Activated naive CD4-positive, alpha-beta T cell treated with anti-CD3 and anti-CD28 coated beads, Interleukin-2, amount 50 U/mL, for 16 hours (primary cell): Measurements from ENCODE around the gene ZDHHC8.

Source experiments
- DNase-seq: peaks from one replicate; pipeline ENCODE4 v3.0.0-alpha.2; 2020

The ZDHHC8 gene

GRCh38 chr22:20099099-20099711, 32.4 kb upstream of the ZDHHC8 start:
- DNase-seq = no peak

GRCh38 chr22:20101638-20102037, 30.0 kb upstream of the ZDHHC8 start:
- no peak for DNase-seq

GRCh38 chr22:20102203-20102780, 29.3 kb upstream of the ZDHHC8 start:
- DNase-seq = no peak

- no peak for DNase-seq
Observed at GRCh38 chr22:20105456-20106204, 26.0 kb upstream of the ZDHHC8 start.

- no peak for DNase-seq
Observed at GRCh38 chr22:20106205-20106848, 25.3 kb upstream of the ZDHHC8 start.

GRCh38 chr22:20106849-20107237, 24.8 kb upstream of the ZDHHC8 start:
- no peak for DNase-seq

GRCh38 chr22:20107471-20107901, 24.1 kb upstream of the ZDHHC8 start:
- no peak for DNase-seq

GRCh38 chr22:20107951-20108756, 23.4 kb upstream of the ZDHHC8 start:
- DNase-seq = no peak

GRCh38 chr22:20108757-20109230, 22.8 kb upstream of the ZDHHC8 start:
- DNase-seq = no peak

GRCh38 chr22:20109411-20110358, 21.9 kb upstream of the ZDHHC8 start:
- DNase-seq = no peak

- DNase-seq = no peak
Observed at GRCh38 chr22:20110359-20110985, 21.1 kb upstream of the ZDHHC8 start.

- no peak for DNase-seq
Observed at GRCh38 chr22:20111045-20111688, 20.4 kb upstream of the ZDHHC8 start.

- DNase-seq = no peak
Observed at GRCh38 chr22:20111689-20112622, 19.6 kb upstream of the ZDHHC8 start.

GRCh38 chr22:20112623-20113511, 18.7 kb upstream of the ZDHHC8 start:
- DNase-seq = no peak

GRCh38 chr22:20113551-20114310, 17.9 kb upstream of the ZDHHC8 start:
- DNase-seq = no peak

GRCh38 chr22:20114506-20115475, 16.8 kb upstream of the ZDHHC8 start:
- DNase-seq = no peak
